Stimulated activated CD4-positive, alpha-beta T cell treated with anti-CD3 and anti-CD28 coated beads, Interleukin-1b, Interleukin-23, amount 100 ng/mL, for 48 hours (primary cell): ENCODE results near the gene ZNF280A.
"Not testable (repeated sequence)": the region's sequence is repeated elsewhere in the genome, so short reads cannot be mapped to it uniquely, and the experiment has no call there.

ENCODE experiments used
- DNase-seq: peaks from one replicate; pipeline ENCODE4 v3.0.0-alpha.2; 2020

Gene ZNF280A

GRCh38 chr22:22538226-22538989, 18.3 kb upstream of the ZNF280A start:
- no peak for DNase-seq

DNA sequence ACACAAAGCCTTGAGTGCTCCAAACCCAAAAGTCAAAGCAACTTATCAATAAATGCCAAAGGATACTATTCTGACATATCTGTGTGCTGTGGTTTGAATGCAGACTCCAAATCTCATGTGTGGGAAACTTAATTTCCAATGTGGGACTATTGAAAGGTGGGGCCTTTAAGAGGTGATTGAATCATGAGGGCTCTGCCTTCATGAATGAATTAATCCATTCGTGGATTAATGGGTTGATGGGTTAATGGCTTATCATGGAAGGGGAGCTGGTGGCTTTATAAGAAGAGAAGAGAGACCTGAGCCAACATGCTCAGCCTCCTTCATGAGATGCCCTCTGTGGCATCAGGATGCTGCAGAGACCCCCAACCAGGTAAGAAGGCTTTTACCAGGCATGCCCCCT, 16.8 kb upstream of the ZNF280A start:
- DNase-seq, result no peak

DNA sequence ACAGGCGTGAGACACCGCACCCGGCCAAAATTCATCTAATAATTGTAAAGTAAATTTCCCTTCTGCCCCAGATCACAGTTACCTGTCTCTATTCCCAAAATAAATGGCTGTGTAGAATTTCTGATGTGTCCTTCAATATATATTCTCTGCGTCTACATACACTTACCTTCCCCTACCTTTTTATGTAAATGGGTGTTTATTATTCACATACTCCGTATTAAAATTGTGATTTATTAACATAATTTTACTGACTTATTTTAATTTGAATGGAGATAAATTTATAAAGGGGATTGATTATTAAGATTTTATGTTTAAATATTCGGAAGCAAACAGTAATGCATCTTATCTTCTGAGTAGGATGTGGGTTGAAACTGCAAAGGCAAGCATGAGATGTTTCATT, 16.4 kb upstream of the ZNF280A start:
- DNase-seq, result no peak

DNA sequence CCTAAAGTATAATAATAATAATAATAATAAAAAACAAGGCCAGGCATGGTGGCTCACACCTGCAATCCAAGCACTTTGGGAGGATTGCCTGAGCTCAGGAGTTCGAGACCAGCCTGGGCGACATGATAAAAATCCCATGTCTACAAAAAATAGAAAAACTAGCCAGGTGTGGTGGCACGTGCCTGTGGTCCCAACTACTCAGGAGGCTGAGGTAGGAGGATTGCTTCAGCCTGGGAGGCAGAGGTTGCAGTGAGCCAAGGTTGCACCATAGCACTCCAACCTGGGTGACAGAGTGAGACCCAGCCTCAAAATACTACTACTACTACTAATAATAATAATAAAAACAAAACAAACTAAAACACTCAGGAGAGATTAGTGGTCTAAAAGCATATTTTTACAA, 15.6 kb upstream of the ZNF280A start:
- no peak for DNase-seq

GRCh38 chr22:22534604-22535415, 14.7 kb upstream of the ZNF280A start:
- no peak for DNase-seq

GRCh38 chr22:22533863-22534262, 13.8 kb upstream of the ZNF280A start:
- no peak for DNase-seq

DNA sequence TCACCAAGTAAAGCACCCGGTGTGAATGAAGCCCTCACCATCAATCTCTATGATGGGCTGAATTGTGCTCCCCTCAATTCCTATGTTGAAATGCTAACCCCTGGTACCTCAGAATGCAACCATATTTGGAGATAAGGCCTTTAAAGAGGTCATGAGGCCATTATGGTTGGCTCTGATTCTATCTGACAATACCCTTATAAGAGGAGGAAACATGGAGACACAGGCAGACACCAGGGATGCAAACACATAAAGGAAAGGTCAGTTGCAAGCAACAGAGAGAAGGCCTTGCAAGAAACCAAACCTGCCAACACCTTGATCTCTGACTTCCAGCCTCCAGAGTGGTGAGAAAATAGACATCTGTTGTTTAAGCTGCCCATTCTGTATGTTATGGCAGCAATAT, 13.3 kb upstream of the ZNF280A start:
- DNase-seq, result no peak

DNA sequence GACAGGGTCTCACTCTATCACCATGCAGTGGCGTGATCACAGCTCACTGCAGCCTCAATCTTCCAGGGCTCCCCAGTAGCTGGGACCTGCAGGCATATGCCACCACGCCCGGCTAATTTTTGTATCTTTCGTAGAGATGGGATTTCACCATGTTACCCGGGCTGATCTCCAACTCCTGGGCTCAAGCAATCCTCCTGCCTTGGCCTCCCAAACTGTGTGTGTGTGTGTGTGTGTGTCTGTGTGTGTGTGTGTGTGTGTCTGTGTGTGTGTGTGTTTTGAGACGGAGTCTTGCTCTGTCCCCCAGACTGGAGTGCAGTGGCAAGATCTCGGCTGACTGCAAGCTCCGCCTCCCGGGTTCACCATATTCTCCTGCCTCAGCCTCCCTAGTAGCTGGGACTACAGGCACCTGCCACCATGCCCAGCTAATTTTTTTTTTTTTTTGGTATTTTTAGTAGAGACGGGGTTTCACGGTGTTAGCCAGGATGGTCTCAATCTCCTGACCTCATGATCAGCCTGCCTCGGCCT, 12.5 kb upstream of the ZNF280A start:
- DNase-seq, result not testable (repeated sequence)

- DNase-seq, result no peak
Observed at GRCh38 chr22:22531770-22532546, 11.9 kb upstream of the ZNF280A start.

DNA sequence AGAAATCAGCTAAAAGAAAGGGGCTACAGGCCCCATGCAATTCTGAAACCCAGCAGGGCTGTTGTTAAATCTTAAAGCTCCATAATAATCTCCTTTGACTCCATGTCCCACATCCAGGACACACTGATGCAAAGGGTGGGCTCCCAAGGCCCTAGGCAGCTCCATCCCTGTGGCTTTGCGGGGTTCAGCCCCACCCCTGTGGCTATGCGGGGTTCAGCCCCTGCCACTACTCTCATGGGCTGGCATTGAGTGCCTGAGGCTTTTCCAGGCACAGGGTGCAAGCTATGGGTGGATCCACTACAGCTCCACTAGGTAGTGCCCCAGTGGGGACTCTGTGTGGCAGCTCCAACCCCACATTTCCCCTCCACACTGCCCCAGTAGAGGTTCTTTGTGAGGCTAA, 8.7 kb upstream of the ZNF280A start:
- DNase-seq, result no peak

DNA sequence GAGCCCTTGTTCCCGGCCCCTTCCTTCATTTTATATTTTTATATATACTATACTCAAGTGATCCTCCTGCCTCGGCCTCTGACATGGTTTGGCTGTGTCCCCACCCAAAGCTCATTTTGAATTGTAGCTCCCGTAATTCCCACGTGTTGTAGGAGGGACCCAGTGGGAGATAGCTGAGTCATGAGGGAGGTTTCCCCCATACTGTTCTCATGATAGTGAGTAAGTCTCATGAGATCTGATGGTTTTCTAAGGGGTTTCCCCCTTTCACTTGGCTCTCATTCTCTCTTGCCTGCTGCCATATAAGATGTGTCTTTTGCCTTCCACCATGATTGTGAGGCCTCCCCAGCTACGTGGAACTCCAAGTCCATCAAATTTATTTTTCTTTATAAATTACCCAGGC, 7.2 kb upstream of the ZNF280A start:
- DNase-seq, result no peak

DNA sequence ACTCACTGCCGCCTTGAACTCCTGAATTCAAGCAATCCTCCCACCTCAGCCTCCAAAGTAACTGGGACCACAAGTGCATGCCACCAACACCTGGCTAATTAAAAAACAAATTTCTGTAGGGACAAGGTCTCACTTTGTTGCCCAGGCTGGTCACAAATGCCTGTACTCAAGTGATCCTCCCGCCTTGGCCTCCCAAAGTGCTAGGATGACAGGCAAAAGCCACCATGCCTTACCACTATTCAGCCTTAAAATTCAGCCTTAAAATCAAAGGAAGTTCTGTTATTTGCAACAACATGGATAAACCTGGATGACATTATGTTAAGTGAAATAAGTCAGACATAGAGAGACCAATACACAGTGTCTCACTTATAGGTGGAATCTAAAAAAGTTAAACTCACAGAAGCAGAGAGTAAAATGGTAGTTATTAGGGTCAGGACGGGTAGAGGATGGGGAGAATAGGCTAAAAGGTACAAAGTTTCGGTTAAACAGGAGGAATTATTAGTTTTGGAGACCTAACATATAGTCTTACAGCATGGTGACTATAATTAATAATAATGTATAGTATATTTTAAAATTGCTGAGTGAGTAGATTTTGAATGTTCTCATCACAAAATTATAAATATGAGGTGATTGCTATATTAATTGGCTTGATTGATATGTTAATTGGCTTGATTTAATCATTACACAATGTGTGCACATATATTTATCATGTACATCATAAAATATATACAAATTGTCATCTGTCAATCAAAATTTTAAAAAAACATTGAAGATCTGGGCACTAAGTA, 6.2 kb upstream of the ZNF280A start:
- no peak for DNase-seq

DNA sequence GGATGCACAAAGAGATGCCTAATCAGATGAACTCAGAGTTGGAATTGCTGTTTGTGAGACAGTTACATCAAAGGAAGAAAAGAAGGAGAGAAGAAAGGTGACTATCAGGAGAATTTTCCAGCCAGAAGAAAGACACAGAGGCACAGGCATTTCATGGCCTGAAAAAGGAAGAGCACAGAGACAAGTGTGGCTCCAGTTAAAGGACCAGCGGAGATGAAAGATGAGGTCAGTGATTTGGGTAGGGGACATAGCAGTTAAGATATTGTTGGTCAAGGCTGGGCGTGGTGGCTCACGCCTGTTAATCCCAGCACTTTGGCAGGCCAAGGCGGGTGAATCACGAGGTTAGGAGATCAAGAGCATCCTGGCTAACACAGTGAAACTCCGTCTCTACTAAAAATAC, 3.4 kb upstream of the ZNF280A start:
- no peak for DNase-seq

GRCh38 chr22:22521631-22522030, 1.6 kb upstream of the ZNF280A start:
- DNase-seq, result no peak

GRCh38 chr22:22520667-22521602, 865 bp upstream of the ZNF280A start:
- no peak for DNase-seq

GRCh38 chr22:22519591-22519990, 479 bp downstream of the ZNF280A start:
- no peak for DNase-seq

GRCh38 chr22:22516992-22517391, 3.1 kb downstream of the ZNF280A start:
- DNase-seq, result no peak

DNA sequence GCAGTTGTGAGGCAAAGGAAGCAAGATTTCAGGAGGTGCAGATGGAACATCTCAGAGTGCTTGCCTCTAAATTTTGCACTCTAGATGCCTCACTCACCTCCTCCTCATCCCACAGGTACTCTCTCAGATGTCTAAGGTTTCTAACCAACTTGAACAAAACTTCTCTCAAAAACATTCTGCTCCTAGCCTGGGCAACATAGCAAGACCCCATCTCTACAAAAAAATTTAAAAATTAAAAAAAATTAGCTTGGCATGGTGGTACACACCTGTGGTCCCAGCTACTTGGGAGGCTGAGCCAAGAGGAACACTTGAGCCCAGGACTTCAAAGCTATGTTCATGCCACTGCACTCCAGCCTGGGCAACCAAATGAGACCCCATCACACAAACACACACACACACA, 4.2 kb downstream of the ZNF280A start:
- no peak for DNase-seq

GRCh38 chr22:22514431-22514830, 5.6 kb downstream of the ZNF280A start:
- not testable (repeated sequence) for DNase-seq

DNA sequence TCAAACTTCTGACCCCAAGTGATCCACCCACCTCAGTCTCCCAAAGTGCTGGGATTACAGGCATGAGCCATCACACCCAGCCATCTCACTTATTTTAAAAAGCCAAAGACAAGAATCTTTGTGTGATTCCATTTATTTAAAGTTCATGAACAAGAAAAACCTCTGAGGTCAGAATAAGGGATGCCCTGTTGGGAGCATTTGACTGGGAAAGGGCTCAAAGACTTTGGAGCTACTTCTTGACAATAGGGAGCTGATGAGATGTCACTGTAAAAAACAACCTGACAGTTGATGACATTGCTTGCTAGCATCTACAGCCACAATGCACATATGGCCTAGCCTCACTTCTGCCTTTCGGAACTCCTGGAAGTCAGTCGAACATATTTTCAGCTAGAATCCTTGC, 6.5 kb downstream of the ZNF280A start:
- DNase-seq, result no peak

- no peak for DNase-seq
Observed at GRCh38 chr22:22512951-22513350, 7.1 kb downstream of the ZNF280A start.
